Measurements from ENCODE around the gene KRT7.
A peak's percentile ranks its signal among the peaks of the same experiment; 100 is the strongest.

KRT7 gene

GRCh38 chr12:52201451-52201839 lies 31.6 kb upstream of the KRT7 start:
- H3K27me3 ChIP-seq (ENCODE audit: insufficient read depth, low read depth, severe bottlenecking) = no peaks in the 10 kb centered on the region
- H3K27ac ChIP-seq = peak overlapping the region; percentile 84
- no peaks in the 10 kb centered on the region for H3K36me3 ChIP-seq
- TF ChIP-seq CTCF (IDR thresholded peaks at IDR 0.05; ENCODE audit: low read depth, low read length) = no peak
- no peaks in the 10 kb centered on the region for H3K9me3 ChIP-seq (ENCODE audit: severe bottlenecking)
- H3K4me3 ChIP-seq (ENCODE audit: low read depth, low read length) = peak overlapping the region; percentile 39
- peak; percentile 81 for DNase-seq

- H3K9me3 ChIP-seq (ENCODE audit: severe bottlenecking) = no peaks in the 10 kb centered on the region
- H3K27ac ChIP-seq = peak overlapping the region; percentile 53
- peak overlapping the region; percentile 7; the same call in 1 of the 2 replicates for H3K4me3 ChIP-seq (ENCODE audit: low read depth, low read length)
- H3K36me3 ChIP-seq = no peaks in the 10 kb centered on the region
- no peak for DNase-seq
- TF ChIP-seq CTCF (IDR thresholded peaks at IDR 0.05; ENCODE audit: low read depth, low read length) = no peak
- H3K27me3 ChIP-seq (ENCODE audit: insufficient read depth, low read depth, severe bottlenecking) = no peaks in the 10 kb centered on the region
These were observed 30.5 kb upstream of the KRT7 start for GRCh38 chr12:52202361-52203078.

GRCh38 chr12:52203079-52203921 lies 29.7 kb upstream of the KRT7 start:
- no peak for TF ChIP-seq CTCF (IDR thresholded peaks at IDR 0.05; ENCODE audit: low read depth, low read length)
- Histone ChIP-seq H3K9me3 (ENCODE audit: severe bottlenecking) (no peaks in the 10 kb centered on the region), H3K27me3 (ENCODE audit: insufficient read depth, low read depth, severe bottlenecking) (no peaks in the 10 kb centered on the region), H3K36me3 (no peaks in the 10 kb centered on the region), H3K27ac (no peak overlapping the region), H3K4me3 (ENCODE audit: low read depth, low read length) (no peak overlapping the region)
- no peak for DNase-seq

- TF ChIP-seq CTCF (IDR thresholded peaks at IDR 0.05; ENCODE audit: low read depth, low read length) = no peak
- Histone ChIP-seq H3K27ac (no peak overlapping the region), H3K4me3 (ENCODE audit: low read depth, low read length) (no peak overlapping the region), H3K36me3 (no peaks in the 10 kb centered on the region), H3K9me3 (ENCODE audit: severe bottlenecking) (no peaks in the 10 kb centered on the region), H3K27me3 (ENCODE audit: insufficient read depth, low read depth, severe bottlenecking) (no peaks in the 10 kb centered on the region)
- DNase-seq = no peak
These were observed 28.7 kb upstream of the KRT7 start for GRCh38 chr12:52204095-52204930.

- Histone ChIP-seq H3K27ac (no peak overlapping the region), H3K9me3 (ENCODE audit: severe bottlenecking) (no peaks in the 10 kb centered on the region), H3K27me3 (ENCODE audit: insufficient read depth, low read depth, severe bottlenecking) (no peaks in the 10 kb centered on the region), H3K4me3 (ENCODE audit: low read depth, low read length) (no peak overlapping the region), H3K36me3 (no peaks in the 10 kb centered on the region)
- DNase-seq = no peak
- no peak for TF ChIP-seq CTCF (IDR thresholded peaks at IDR 0.05; ENCODE audit: low read depth, low read length)
These were observed 28.0 kb upstream of the KRT7 start for GRCh38 chr12:52204931-52205505.
